ENCODE measurements around the gene CCDC169.
A peak's percentile ranks its signal among the peaks of the same experiment; 100 is the strongest.
"Not testable (repeated sequence)": the region's sequence is repeated elsewhere in the genome, so short reads cannot be mapped to it uniquely, and the experiment has no call there.

Gene CCDC169

DNA sequence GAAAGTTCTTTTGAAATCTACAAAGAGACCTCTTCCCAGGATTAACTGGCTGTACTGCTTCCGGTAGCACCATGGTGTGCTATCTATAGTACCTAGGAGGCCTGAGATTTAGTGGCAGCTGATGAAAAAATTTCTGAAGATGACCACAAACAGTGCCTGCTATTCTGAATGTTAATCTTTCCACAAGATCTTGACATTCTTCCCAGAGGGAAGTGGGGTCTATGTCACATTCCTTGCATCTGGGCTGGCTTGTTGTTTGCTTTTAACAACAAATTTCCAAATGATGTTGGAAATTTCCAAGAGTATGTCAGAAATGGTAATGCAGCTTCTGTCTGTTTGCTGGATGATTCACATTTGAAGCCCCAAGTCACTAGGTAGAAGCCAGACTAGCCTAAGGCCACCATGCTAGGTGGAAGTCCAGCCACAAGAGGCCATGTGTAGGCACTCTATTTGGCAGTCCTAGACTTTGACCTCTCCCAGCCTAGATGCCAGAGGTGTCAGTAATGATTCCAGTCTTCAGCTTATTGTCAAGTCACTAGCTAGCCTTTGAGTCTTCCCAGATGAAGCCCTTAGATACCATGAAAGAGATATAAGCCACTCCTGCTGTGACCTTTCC is 26.4 kb upstream of the CCDC169 start:
- peaks cover 33% of the 10 kb centered on the region for H3K36me3 ChIP-seq (replicated peaks)
- H3K4me3 ChIP-seq (ENCODE audit: low read depth, low read length), result no peak overlapping the region
- DNase-seq, result peak; percentile 17
- no peak for TF ChIP-seq CTCF (IDR thresholded peaks at IDR 0.05; ENCODE audit: low read depth, low read length, missing control alignments)
- in situ Hi-C loops (cut with HindIII; ENCODE audit: low pct_ligation_motif_present, low sequenced_read_pairs), result no loop called here
- H3K27ac ChIP-seq, result no peak overlapping the region
- H3K27me3 ChIP-seq (replicated peaks), result no peaks in the 10 kb centered on the region

- no peak overlapping the region for H3K27ac ChIP-seq
- in situ Hi-C loops (cut with HindIII; ENCODE audit: low pct_ligation_motif_present, low sequenced_read_pairs), result no loop called here
- H3K4me3 ChIP-seq (ENCODE audit: low read depth, low read length), result no peak overlapping the region
- H3K36me3 ChIP-seq (replicated peaks), result peaks cover 29% of the 10 kb centered on the region
- no peaks in the 10 kb centered on the region for H3K27me3 ChIP-seq (replicated peaks)
- no peak for TF ChIP-seq CTCF (IDR thresholded peaks at IDR 0.05; ENCODE audit: low read depth, low read length, missing control alignments)
- DNase-seq, result no peak
Measured at GRCh38 chr13:36323408-36323807, 25.8 kb upstream of the CCDC169 start.

DNA sequence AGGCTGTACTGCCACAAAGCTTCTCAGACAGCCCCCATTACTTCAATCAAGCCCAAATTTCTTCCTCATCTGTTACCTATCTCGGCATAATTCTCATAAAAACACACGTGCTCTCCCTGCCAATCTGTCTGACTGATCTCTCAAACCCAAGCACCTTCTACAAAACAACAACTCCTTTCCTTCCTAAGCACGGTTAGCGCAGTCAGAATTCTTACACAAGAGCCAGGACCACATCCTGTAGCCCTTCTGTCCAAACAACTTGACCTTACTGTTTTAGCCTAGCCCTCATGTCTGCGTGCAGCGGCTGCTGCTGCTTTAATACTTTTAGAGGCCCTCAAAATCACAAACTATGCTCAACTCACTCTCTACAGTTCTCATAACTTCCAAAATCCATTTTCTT is 22.2 kb upstream of the CCDC169 start:
- H3K4me3 ChIP-seq (ENCODE audit: low read depth, low read length); H3K27me3 ChIP-seq (replicated peaks); in situ Hi-C loops (cut with HindIII; ENCODE audit: low pct_ligation_motif_present, low sequenced_read_pairs); H3K27ac ChIP-seq; DNase-seq: not testable (repeated sequence)
- H3K36me3 ChIP-seq (replicated peaks), result peaks cover 14% of the 10 kb centered on the region

GRCh38 chr13:36313047-36313969 is 15.7 kb upstream of the CCDC169 start:
- in situ Hi-C loops (cut with HindIII; ENCODE audit: low pct_ligation_motif_present, low sequenced_read_pairs), result no loop called here
- no peak for DNase-seq
- Histone ChIP-seq H3K27ac (no peak overlapping the region), H3K4me3 (ENCODE audit: low read depth, low read length) (no peak overlapping the region), H3K36me3 (replicated peaks) (peaks cover 20% of the 10 kb centered on the region), H3K27me3 (replicated peaks) (no peaks in the 10 kb centered on the region)
- no peak for TF ChIP-seq CTCF (IDR thresholded peaks at IDR 0.05; ENCODE audit: low read depth, low read length, missing control alignments)

DNA sequence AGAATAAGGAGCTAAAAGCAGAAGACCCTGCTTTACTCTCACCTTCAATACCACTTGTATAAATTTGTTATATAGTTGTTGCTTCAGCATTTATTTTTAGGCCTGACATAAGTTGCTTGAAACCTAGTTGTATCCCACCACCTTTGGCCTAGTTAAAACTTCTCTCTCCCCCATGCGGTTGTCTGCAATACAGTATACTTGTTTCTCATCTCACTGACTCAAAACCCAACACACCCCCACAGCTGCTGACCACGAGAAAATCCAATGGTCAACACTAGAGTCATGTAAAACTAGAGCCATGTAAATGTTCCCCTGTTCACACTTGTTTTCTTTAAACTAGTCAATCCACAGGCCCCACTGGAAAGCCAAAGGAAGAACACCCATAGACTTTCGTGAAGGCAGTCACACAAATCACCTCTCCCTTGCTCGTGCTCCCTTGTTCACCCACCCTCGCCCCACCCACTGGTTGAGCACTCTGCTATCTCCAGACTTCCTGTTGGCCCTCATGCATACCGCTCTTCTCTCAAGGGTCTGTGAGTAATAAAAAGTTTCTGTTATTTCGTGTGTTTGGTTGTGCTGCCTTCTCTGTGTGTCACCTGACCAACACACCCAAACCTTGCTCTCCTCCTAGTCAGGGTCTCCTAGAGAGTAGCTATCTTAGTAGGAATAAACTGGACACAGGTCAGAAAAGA is 12.9 kb upstream of the CCDC169 start:
- Histone ChIP-seq H3K36me3 (replicated peaks) (peaks cover 20% of the 10 kb centered on the region), H3K4me3 (ENCODE audit: low read depth, low read length) (no peak overlapping the region)

More for the DNA sequence above, 12.9 kb upstream of the CCDC169 start:
- Histone ChIP-seq H3K27me3 (replicated peaks) (no peaks in the 10 kb centered on the region), H3K27ac (peak overlapping the region; percentile 17)
- in situ Hi-C loops (cut with HindIII; ENCODE audit: low pct_ligation_motif_present, low sequenced_read_pairs), result no loop called here
- no peak for TF ChIP-seq CTCF (IDR thresholded peaks at IDR 0.05; ENCODE audit: low read depth, low read length, missing control alignments)
- peak; percentile 8 for DNase-seq
